Caco-2 (cell line): Measurements from ENCODE around the gene SLC25A30. TPM values are rescaled to one million over a fixed set of nuclear protein-coding genes. Genes with fewer than 3 reads are reported as not detected.

Experiments
- BruUV-seq: library from RNA; stranded (reverse); fragments of 400-500 nt; replicated peaks from 2 replicates; lab custom pipeline; 2021; lab: Mats Ljungman, UMichigan
- CTCF ChIA-PET: fragments of 300-600 bp; sonication (Branson Sonifier 250); formaldehyde crosslinking; loops from one replicate; lab custom pipeline; 2022; ENCODE audit warnings: antibody characterized with exemption; lab: Charles Lee
- POLR2A ChIA-PET: fragments of 300-600 bp; sonication (Branson Sonifier 250); formaldehyde crosslinking; loops from one replicate; lab custom pipeline; 2022; ENCODE audit warnings: antibody characterized with exemption; lab: Charles Lee
- DNase-seq, 2 experiments: peaks; one replicate each; pipeline versions ENCODE4 v3.0.0 to v3.0.0-alpha.2; 2020 to 2022
- H3K27me3 ChIP-seq: replicated peaks from 2 replicates; pipeline ENCODE4 v1.6.0; 2011; ENCODE audit warnings: low read length; ENCODE audit not compliant: control insufficient read depth, insufficient read depth
- H3K36me3 ChIP-seq: 2 replicates; pipeline ENCODE4 v1.5.1; 2011; ENCODE audit warnings: low read length; ENCODE audit not compliant: control insufficient read depth, insufficient read depth
- H3K4me1 ChIP-seq: fragments of 250-450 bp; sonication (Bioruptor Pico); 2 replicates; pipeline ENCODE4 v1.5.1; 2020; ENCODE audit warnings: mild to moderate bottlenecking
- H3K4me3 ChIP-seq: 2 replicates; pipeline ENCODE4 v1.5.1; 2011; ENCODE audit warnings: low read depth, mild to moderate bottlenecking, control low read depth, low read length
- H3K9me3 ChIP-seq: fragments of 250-450 bp; sonication (Bioruptor Pico); 2 replicates; pipeline ENCODE4 v1.5.1; 2020; ENCODE audit warnings: mild to moderate bottlenecking, moderate library complexity
- H3K27ac Mint-ChIP-seq: one replicate; pipeline ENCODE4 v1.8.0; 2022; ENCODE audit warnings: mixed read lengths; ENCODE audit not compliant: unreplicated experiment
- H3K27me3 Mint-ChIP-seq: one replicate; pipeline ENCODE4 v1.8.0; 2022; ENCODE audit warnings: mixed read lengths; ENCODE audit not compliant: insufficient read depth, unreplicated experiment
- H3K36me3 Mint-ChIP-seq: one replicate; pipeline ENCODE4 v1.8.0; 2022; ENCODE audit warnings: mild to moderate bottlenecking, mixed read lengths; ENCODE audit not compliant: insufficient read depth, unreplicated experiment
- H3K4me1 Mint-ChIP-seq: one replicate; pipeline ENCODE4 v1.8.0; 2022; ENCODE audit warnings: low read depth, mixed read lengths; ENCODE audit not compliant: unreplicated experiment
- H3K4me3 Mint-ChIP-seq: one replicate; pipeline ENCODE4 v1.8.0; 2022; ENCODE audit warnings: mild to moderate bottlenecking, moderate library complexity, mixed read lengths; ENCODE audit not compliant: unreplicated experiment
- H3K9me3 Mint-ChIP-seq: one replicate; pipeline ENCODE4 v1.8.0; 2022; ENCODE audit warnings: mixed read lengths; ENCODE audit not compliant: unreplicated experiment
- CTCF ChIP-seq, 2 experiments: fragments of 200-600 bp in 1 of 2; IDR thresholded peaks; 1 replicate in 1 of 2; 2 replicates in 1 of 2; pipeline versions ENCODE4 v1.5.1 to v1.8.0; 2011 to 2022; ENCODE audit warnings: antibody characterized with exemption in 1 of 2, control low read depth in 1 of 2, inconsistent platforms in 1 of 2, low read depth in 1 of 2, low read length in 1 of 2, mild to moderate bottlenecking in 1 of 2, moderate library complexity in 1 of 2; ENCODE audit not compliant: insufficient read depth in 1 of 2, severe bottlenecking in 1 of 2, unreplicated experiment in 1 of 2
- intact Hi-C: fragments of 100-400 bp; cut with micrococcal nuclease; formaldehyde crosslinking; loops from one replicate; pipeline ENCODE4 v1.10.0; 2022; ENCODE audit not compliant: unreplicated experiment
- total RNA-seq: library from RNA; stranded (reverse); gene quantifications from 2 replicates; pipeline ENCODE4 v1.2.3, GENCODE V29; 2022

The SLC25A30 gene
- total RNA-seq, 1 experiment from 2014 or later = 12.2 TPM

GRCh38 chr13:45402641-45403040 is 15.5 kb downstream of the SLC25A30 start:
- no peaks in the 10 kb centered on the region for H3K9me3 ChIP-seq
- H3K4me1 ChIP-seq = no peaks in the 10 kb centered on the region
- no peaks in the 10 kb centered on the region for H3K27me3 ChIP-seq
- no TSS peak for BruUV-seq
- H3K27ac Mint-ChIP-seq = no peak overlapping the region
- POLR2A ChIA-PET = no interaction called here
- TF ChIP-seq CTCF (IDR thresholded peaks at IDR 0.05; ENCODE audit: insufficient read depth in 1 of 2, low read depth in 1 of 2, low read length in 1 of 2, severe bottlenecking in 1 of 2, unreplicated experiment in 1 of 2) = no peak
- H3K36me3 ChIP-seq = no peaks in the 10 kb centered on the region; the same call in 1 of the 2 replicates
- H3K9me3 Mint-ChIP-seq = no peaks in the 10 kb centered on the region
- H3K4me3 Mint-ChIP-seq = no peak overlapping the region
- no peaks in the 10 kb centered on the region for H3K27me3 Mint-ChIP-seq
- no peak for DNase-seq
- H3K4me3 ChIP-seq = no peak overlapping the region
- intact Hi-C loops = no loop called here
- CTCF ChIA-PET = no interaction called here
- H3K36me3 Mint-ChIP-seq = peaks cover 17% of the 10 kb centered on the region
- H3K4me1 Mint-ChIP-seq = no peaks in the 10 kb centered on the region

DNA sequence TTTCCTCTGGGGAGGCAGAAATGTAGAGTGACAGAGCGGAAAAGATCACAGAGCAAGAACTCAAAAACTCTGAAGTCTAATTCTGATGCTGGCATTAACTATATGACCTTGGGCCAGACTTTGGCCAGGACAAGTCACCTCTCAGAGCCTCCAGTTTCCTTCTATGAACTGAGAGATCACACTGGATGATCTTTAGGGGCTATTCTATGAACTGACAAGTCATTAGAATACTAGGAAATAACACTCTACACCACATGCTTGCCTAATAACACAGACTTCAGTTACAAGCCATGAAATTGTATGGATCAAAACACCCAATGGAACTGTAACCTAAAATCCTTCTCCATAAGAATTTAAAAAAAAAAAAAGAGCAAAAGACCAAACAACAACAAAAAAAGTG is 16.9 kb downstream of the SLC25A30 start:
- no peaks in the 10 kb centered on the region for H3K4me1 ChIP-seq
- BruUV-seq = no TSS peak
- Mint-ChIP-seq H3K9me3 (no peaks in the 10 kb centered on the region), H3K27ac (no peak overlapping the region), H3K36me3 (peaks cover 18% of the 10 kb centered on the region), H3K27me3 (no peaks in the 10 kb centered on the region), H3K4me3 (no peak overlapping the region), H3K4me1 (no peaks in the 10 kb centered on the region)
- no peak for DNase-seq
- no peaks in the 10 kb centered on the region for H3K27me3 ChIP-seq
- TF ChIP-seq CTCF (IDR thresholded peaks at IDR 0.05; ENCODE audit: insufficient read depth in 1 of 2, low read depth in 1 of 2, low read length in 1 of 2, severe bottlenecking in 1 of 2, unreplicated experiment in 1 of 2) = no peak
- POLR2A ChIA-PET = no interaction called here
- H3K36me3 ChIP-seq = no peaks in the 10 kb centered on the region; the same call in 1 of the 2 replicates
- CTCF ChIA-PET = no interaction called here
- no peaks in the 10 kb centered on the region for H3K9me3 ChIP-seq
- H3K4me3 ChIP-seq = no peak overlapping the region
- intact Hi-C loops = no loop called here

- no peaks in the 10 kb centered on the region; the same call in 1 of the 2 replicates for H3K36me3 ChIP-seq
- no peaks in the 10 kb centered on the region for H3K27me3 ChIP-seq
- no peak overlapping the region for H3K27ac Mint-ChIP-seq
- DNase-seq = no peak
- no peak overlapping the region for H3K4me3 Mint-ChIP-seq
- ChIA-PET CTCF (interaction anchor here (0.5 kb wide), 1 partner anchor 20 kb away, joined by 5 read pairs; the partner anchor contains the start of gene SLC25A30), POLR2A (no interaction called here)
- no peaks in the 10 kb centered on the region for H3K4me1 ChIP-seq
- peaks cover 17% of the 10 kb centered on the region for H3K36me3 Mint-ChIP-seq
- no peaks in the 10 kb centered on the region for H3K27me3 Mint-ChIP-seq
- no peak for TF ChIP-seq CTCF (IDR thresholded peaks at IDR 0.05; ENCODE audit: insufficient read depth in 1 of 2, low read depth in 1 of 2, low read length in 1 of 2, severe bottlenecking in 1 of 2, unreplicated experiment in 1 of 2)
- intact Hi-C loops = no loop called here
- no peak overlapping the region for H3K4me3 ChIP-seq
- H3K9me3 Mint-ChIP-seq = no peaks in the 10 kb centered on the region
- peaks cover 4% of the 10 kb centered on the region for H3K4me1 Mint-ChIP-seq
- no peaks in the 10 kb centered on the region for H3K9me3 ChIP-seq
- BruUV-seq = no TSS peak
These were observed 19.3 kb downstream of the SLC25A30 start for GRCh38 chr13:45398877-45399276.
